ENCODE data around the gene DBP.

DBP gene

DNA sequence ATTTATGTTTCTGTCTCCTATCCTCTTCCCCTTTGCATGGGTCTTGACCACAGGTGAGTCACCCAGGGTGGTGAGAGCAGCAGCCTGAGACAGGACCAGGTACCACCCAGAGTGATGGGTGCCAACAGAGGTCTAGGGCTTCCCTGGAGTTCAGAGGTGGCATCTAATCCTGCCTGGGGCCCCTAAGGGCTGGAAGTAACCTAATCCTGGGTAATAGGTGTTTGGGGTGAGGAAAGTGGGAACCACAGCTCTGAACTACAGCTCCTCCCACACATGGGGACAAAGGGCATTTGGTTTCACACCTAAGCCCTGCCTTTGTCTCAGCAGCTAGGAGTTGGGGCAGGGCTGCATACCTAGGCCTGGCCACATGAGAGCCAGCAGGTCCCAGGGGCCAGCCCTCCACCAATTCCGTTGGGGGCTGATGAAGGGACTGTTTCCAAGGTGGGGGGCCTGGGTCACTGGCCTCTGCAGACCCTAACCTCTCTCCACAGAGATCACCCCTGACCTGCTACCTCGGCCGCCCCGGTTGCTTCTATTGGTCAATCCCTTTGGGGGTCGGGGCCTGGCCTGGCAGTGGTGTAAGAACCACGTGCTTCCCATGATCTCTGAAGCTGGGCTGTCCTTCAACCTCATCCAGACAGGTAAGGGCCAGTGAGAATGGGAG lies 9.8 kb downstream of the DBP start:
- DNase-seq (ENCODE audit: low spot score), result peak; percentile 66

DNA sequence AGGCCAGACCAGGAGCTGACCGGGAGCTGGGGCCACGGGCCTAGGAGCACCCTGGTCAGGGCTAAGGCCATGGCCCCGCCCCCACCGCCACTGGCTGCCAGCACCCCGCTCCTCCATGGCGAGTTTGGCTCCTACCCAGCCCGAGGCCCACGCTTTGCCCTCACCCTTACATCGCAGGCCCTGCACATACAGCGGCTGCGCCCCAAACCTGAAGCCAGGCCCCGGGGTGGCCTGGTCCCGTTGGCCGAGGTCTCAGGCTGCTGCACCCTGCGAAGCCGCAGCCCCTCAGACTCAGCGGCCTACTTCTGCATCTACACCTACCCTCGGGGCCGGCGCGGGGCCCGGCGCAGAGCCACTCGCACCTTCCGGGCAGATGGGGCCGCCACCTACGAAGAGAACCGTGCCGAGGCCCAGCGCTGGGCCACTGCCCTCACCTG lies 11.3 kb downstream of the DBP start:
- no peak for DNase-seq (ENCODE audit: low spot score)

DNA sequence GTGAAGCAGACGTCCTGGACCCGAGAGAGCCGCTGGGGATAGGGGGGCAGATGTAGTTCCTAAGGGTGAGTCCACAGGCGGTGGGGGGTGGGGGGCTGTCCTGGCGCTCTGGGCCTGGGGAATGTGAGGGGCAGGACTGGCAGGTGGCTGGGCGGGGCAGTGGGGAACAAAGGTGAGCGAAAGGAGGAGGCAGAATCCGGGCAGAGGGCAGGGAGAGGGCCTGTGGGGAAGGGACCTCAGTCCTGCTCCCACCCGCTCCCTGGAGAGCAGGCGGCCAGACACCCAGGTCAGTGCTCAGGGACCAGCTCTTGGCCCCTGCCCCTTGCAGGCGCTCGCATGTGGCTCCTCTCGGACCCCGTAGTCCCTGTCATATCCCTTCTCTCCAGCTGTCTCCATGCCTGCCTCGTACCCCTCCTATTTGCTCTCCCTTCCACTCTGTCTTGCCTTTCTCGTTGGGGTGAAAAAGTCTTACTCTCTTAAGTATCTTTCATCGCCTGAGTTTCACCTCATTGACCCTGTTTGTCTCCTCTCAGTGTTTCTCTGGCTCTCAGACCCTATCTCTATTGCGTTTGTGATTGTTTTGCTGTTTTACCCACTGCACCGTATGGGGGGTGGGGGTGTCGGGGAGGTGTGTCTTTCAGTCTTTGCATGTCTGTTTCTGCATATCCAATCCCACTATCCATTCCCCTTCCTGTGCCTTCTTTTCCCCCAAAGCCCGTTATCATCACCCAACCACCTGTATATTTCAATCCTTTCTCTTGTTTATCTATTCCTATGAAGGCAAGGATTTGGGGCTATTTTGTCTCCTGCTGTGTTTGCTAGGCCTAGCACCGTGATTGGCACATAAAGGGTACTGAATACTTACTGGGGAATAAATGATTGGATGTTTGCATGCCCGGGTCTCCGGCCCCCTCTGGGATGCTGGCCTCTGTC lies 12.1 kb downstream of the DBP start:
- no peak for DNase-seq (ENCODE audit: low spot score)

DNA sequence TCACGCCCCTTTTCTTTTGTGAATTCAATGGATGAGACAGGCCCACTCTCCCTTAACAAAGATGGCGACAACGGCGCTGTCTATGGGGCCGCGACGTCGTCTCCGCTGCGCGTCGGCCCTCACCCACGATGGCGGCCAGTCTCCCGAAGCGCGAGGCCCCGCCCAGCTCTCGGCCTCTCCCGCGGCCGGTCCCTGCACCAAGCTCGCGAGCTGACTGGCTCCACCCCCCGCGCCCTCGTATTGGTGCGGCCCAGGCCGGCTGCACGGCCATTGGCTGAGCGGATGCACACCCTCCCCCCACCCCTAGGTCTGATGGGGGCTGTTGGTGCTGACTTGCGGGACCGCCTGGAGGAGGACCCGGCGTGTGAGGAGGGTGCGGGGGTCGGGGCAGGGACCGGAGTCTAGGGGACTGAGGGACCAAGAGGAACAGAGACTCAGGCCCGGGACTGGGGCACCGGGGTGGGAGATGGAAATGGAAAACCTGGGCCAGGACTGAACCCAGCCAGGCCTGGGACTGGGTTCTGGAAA lies 13.0 kb downstream of the DBP start:
- no peak for DNase-seq (ENCODE audit: low spot score)

DNA sequence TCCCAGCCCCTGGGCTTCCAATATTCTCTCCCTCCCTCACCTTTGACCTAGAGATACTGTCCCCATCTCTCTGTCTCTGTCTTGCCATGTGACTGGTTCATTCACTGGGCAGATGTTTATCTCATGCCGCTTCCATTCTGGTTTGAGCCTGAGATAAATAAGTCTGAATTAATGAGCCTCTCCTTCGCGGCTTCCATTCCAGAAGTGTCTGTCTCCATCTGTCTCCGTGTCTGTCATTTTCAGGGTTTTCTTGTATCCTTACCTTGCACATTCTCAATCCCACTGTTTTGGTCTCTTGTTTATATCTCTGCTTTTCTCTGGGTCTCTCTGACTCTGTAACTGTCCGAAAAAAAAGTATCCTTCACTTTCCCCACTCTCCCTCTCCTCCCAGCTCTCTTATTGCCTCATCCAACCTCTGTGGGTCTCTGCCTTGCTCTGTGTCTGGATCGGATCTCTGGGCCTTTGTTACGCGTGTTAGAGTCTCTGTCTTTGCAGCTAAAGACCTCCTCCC lies 13.6 kb downstream of the DBP start:
- no peak for DNase-seq (ENCODE audit: low spot score)

DNA sequence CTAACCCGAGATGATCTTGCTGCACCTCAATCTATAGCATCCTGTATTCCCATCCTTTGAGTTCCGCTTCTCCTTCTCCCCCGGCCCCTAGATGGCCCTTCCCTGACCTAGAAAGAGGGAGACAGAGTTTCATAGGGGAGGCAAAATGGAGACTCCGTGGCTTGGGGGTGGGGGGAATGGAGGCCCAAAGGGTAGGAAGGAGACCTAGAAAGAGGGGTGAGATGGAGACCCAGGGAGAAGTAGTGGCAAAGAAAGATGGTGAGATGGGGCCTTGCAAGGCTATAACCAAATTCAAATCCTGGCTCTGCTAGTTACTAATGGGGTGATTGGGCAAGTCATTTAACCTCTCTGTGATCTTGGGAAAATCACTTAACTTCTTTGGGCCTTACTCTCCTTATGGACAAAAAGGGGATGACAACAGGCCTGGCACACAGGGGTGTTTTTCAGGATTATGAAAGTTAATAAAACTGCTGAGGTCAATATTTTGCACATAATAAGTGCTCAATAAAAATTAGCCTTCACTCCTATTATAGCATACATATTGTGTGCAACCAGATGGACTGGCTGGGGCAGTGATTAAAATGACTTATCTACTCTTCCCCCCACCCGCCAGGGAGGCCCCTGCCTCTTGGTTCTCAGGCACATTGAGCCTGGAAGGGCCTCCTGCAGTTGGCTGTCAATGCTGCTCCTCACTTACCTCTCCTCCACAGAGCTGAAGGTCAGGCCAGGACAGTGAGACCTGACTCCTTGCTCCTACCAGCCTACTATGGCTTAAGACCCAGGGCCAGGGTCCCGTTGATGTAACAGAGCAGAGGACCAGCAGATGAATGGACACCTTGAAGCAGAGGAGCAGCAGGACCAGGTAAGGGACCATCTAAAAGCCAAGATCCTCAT lies 17.2 kb downstream of the DBP start:
- no peak for DNase-seq (ENCODE audit: low spot score)

DNA sequence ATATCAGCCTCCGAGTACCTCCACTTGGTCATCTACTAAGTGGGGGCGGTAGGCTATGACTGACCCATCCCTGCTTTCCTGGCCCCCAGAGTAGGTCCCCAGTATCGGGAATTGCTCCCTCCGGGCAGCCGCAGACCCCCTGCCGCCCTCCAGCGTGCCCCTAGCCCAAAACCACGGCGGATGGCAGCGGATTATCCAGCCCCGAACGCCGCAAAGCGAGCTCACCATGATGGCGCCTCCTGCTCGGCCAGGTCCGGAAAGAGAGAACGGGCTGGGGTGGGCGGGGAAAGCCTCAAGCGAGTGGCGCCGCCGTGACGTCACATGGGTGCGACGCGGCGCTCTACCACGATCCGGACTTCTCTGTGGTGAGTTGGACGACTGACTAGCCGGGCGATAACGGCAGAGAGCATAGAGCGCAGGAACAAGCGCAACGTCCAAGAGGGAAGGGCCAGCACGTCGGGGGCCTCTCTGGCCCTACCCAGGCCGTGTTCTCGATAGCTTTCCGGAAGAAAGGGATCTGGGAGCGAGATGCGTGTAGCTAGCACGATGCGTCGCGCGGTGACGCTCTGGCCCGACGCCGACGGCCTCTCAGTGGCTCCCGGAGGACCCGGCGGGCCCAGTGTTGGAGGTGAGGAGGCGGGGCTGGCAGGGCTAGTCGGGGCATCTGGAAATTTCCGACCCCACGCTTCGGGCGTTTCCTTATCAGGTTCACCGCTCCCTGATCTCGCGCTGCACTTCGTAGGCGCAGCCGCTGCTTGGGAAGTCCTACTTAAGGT lies 18.1 kb downstream of the DBP start, which contains the start of the genes RPL18 and SPHK2:
TSS of gene RPL18 (minus strand) at position 263 of the 776 bp plus-strand sequence. CDS start at position 228, 35 bp downstream.
TSS of gene SPHK2 (plus strand) at position 591 of the 776 bp plus-strand sequence. CDS start 1,009 bp downstream, outside the sequence.
- peak; percentile 96 for DNase-seq (ENCODE audit: low spot score)

DNA sequence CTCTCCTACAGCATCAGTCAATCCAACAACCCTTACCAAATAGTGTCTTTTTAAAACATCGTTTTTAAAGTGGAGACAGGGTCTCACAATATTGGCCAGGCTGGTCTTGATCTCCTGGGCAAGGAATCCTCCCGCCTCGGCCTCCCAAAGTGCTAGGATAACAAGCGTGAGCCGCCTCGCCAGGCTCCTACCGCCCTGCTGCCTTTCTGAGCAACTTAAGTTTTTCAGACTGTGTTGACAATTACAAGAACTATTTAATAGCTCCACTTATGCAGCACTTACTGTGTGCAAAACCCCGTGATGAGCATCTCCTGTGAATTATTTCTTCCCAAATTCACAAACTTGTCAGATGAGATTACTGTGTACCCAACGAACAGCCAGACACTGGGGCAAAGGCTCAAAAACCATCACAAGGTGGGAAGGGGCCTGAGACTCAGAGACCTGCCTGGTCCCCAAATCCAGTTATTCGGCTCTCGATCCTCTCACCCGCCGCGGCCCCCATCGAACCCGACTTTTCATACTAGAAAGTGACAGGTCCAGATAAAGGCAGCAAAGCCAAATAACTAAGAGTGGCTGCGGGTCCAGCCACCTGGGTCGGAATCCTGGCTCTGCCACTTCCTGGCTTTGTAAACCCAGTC lies 18.8 kb downstream of the DBP start:
- no peak for DNase-seq (ENCODE audit: low spot score)

DNA sequence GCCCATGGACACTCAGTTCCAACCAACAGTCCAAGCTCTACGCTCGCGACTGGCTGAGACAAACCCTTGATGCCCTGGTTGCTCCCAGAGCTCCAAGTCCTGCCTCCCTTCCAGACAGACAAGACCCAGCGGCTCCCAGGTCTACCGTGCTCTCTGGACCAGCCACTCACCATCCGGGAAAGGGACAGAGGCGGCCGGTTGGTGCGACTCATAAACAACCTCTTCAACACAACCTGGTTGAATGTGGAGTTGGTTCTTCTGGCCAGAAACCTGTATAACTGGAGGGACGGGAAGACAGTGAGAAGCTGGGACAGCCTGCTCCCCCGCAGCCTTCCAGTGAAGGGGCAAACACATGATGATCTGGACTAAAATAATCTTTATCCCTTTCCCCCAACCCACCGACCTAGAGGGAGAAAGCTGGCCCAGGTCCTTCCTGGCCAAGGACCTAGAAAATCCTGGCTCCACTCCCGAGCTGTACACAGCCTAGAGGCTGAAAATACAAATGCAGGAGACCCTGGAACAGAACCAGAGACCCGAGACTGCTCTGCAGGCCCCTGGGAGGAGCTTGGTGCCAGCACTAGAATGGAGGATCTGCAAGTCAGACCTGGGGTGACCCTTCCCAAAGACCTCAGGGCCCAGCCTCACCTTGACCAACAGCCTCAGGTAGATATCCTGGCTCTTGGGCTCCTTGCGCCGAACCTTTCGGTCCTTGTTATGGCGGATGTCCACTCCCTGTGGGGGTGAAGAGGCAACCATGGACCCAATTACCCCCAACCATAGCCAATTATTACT lies 19.8 kb downstream of the DBP start:
- DNase-seq (ENCODE audit: low spot score), result no peak

DNA sequence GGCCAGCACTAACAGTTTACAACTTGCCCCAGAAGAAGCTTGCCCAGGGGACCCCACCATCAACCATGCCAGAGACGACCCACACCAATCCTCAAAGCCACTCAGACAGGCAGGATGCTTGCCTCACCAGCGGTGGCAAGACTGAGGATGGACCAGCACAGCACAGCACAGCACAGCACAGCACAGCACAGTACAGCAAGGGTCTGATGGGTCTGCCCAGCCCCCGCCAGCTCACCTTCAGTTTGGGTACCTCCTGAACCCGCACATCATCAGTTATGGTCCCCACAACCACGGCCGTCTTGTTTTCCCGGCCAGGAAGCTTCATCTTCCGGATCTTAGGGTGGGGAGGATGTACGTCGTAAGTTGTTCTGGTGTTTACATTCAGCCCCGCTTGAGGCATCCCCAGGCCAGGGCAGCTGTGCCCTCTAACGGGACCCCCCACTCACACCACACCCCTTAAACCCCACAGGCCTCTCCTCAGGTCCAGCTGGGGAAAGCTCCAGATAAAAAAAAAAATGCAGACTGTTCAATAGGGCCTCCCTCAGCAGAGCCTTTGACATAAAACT lies 20.6 kb downstream of the DBP start:
- no peak for DNase-seq (ENCODE audit: low spot score)

DNA sequence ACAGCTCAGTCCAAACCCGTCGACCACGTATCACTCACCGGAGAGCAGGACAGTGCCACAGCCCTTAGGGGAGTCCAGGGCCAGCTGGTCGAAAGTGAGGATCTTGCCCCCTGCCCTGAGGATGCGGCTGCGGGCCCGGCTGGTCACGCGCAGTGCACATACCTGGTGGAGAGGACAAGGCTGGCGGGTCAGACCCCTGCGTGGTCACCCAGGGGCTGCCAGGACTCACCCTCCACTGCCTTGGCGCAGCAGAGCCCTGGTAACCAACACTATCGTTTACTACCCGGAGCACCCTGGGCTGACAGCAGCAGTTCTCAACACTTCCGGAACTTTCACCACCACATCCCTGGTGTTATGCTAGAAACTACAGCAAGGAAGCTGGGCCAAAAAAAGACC lies 21.1 kb downstream of the DBP start:
- no peak for DNase-seq (ENCODE audit: low spot score)

DNA sequence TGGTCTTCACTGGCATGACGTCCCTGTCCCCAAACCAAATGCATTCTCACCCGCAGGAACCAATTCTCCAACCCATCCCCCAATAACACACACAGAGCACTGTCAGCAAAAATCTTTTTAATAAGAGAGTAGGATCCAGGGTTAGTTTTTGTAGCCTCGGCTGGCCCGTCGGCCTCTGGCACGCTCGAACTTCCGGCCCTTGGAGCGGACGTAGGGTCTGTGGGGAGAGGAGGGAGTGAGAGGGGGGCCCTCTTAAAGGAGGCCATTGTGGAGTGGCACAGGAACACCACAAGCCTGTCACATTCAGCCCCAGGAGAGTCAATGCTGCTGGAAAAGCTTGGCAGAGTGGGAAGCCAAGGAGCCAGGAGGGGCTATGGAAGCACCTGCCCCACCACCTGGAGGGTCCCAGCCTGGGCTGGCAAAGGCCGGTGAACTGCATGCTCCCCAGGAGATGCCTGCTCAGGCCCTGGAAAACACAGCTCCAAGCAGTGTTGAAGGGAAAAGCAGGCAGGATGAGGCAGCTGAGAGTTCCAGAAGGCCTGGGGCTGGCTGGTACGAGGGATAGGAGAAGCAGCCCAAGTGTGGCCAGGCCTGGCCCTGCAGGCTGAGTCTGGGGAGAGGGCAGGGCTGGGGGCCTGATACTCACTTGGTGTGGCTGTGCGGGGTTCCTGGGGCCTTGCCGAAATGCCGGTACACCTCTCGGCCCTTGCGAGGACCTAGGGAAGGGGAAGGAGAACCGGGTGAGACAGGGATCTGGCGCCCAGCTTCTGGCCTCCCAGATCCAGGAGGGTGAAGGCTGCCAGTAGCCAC lies 21.7 kb downstream of the DBP start:
- DNase-seq (ENCODE audit: low spot score), result no peak

DNA sequence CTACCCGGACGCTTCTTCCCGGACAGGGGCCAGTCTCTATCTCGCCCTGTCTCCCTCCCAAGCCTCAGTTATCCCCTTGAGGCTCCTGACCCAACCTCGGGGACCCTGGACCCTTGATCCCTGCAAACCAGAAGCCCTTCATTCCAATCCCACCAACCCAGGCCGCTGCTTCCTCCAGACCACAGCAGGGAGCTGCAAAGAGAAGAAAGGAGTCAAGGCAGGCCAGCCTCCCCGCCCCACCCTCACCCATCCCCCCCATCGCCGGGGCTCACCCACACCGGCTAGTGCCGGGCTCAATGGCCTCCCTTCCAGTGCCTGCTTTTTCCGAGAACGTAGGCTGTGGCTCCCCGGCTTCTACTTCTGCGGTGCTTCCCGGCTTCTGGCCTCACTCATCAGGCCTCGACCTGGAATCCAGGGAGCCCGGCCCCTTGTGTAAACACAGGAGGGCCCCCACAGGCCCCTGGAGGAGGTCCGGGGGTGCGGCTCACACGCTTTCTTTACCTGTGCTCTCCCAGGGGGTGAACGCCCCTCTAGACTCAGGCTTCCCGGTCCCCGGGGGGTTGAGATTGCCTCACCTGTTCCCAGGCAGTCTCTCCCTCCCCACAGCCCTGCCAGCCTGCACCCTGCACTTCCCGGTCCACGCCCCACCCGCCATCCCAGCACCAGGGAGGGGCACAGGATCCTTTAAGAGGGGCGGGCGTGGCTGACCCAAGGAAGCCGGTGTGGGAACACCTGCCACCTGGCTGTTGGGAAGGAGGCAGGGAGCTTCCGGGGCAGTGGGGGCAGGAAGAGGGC lies 22.5 kb downstream of the DBP start, which contains the start of gene FAM83E:
TSS of gene FAM83E (minus strand) at position 641 of the 795 bp plus-strand sequence. CDS start 1,704 bp downstream, outside the sequence.
- DNase-seq (ENCODE audit: low spot score), result peak; percentile 59

DNA sequence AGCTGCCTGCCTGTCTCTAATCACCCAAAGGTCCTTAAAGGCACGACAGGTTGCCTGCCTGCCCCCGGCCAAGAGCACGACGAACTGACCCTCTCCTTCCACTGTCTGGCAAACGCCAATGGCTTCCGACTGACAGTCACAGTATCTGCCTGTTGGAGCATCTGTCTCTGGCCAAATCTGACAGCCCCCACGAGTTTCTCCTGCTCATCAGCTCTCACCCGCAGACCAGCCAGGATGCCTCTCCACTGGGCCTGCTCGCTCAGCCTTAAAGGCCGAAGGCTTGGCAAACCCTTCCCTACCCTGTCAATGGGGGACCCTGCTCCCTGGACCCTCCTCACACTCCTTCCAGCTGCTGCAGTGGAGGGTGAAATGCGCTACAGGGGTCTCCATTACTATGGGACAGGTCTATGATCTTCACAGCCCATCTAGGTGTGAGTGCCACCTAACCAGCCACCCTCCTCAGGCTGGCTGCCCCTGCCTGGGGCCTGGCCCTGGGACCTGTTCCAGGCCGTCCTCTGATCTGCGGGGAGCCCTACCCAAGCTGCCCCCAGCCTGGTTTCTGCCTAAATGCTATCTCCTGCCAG lies 23.2 kb downstream of the DBP start:
- DNase-seq (ENCODE audit: low spot score), result peak; percentile 47

DNA sequence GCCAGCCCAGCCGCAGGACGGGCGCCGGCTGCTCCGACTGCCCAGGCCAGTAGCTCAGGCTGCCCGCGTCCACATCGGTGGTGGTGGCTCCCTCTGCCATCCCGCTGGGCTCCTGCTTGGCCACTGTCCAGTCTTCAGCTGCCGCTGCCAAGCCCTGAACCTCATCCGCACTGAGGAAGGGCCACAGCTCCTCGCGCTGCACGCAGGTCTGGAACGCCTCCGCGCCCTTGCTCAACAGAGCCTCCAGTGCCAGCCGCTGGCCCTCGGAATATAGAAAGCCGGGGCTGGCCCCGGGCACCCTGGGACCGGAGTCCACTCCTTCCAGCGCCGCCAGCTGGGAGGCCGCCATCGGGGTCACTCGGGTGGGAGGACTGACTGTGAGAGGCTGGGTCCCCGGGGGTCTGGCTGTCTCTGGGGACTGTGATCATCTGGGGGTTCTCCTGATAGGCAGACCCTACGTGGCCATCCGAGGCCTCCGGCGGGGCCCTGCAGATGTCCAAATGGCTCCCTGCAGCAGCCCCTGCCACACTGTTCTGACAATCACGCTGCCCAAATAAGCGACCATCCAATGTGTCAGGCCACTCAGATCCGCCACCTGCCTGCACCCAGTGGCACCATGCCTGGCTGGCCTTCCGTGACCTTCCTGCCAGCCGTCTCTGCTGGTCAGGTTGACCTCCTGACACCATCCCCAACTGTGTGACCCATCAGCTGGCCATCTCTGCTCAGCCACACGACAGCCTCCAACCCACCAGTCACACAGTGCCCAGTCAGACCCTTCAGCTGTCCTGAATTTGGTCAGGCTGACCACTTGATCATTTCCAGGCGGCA lies 23.9 kb downstream of the DBP start:
- DNase-seq (ENCODE audit: low spot score), result no peak

DNA sequence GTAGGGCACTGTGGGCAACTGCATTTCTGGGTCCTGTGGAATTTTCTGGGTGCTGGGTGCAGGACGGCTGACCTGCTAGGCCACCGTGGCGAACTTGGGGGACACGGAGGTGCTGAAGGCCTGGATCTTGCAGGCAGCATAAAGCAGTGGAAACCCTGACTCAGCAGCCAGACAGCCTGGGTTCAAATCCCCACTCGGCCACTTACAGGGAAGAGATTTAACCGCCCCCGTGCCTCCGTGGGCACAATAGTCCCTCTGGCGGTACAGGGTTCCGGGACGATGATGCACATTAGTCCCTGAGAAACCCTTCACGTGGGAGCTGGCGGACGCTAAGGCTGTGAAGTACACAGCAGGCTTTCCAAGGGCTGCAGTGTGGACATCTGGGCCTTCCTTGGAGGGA lies 25.3 kb downstream of the DBP start:
- no peak for DNase-seq (ENCODE audit: low spot score)
